ENCODE results near the gene VPS8. TPM values are rescaled to one million over a fixed set of nuclear protein-coding genes. Genes with fewer than 3 reads are reported as not detected.

Gene VPS8
- total and polyA plus RNA-seq, 2 of the 8 experiments (the other 6 are each of a cell fraction or from before 2014, with no cell fraction given) = 13.0 to 41.0 TPM

DNA sequence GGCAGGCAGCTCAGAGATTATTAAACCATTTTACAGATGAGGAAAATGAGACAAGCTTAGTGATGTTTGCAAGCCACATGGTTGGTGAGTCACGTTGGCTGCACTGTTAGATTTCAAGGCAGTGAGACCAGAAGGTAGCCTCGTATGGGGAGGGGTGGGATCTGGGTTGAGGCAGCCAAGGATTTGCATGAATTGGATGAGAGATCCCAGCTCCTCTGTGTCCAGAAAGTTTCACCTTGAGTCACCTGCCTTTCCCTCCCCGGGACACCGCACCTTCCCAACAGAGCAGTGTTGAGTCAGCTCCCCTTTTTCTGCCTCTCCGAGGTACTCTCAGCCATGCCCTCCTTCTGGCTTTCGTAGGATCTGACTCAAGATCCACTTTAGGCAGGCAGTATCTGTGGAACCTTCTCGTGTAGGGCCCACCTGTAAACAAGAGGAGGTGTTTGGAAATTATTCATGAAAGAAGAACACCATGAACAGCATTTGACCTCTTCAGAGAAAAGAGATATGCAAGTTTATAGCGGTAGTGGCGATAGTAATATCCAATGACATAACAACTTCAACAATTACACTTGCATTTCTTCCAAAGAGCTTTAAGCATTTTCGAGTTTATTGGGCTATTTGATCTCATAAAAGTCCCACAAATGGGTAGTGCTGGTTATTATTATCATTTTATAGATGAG lies 46.8 kb upstream of the VPS8 start:
- H2BK12ac ChIP-seq (ENCODE audit: low read depth, low read length) = no peak overlapping the region
- TF ChIP-seq RAD21 (IDR thresholded peaks at IDR 0.05 in 1 of 2, conservative IDR thresholded peaks at IDR 0.05 in 1 of 2; ENCODE audit: low read depth in 2 of 2, low read length in 2 of 2) = no peak
- no peak for TF ChIP-seq KDM4A (IDR thresholded peaks at IDR 0.05; ENCODE audit: low read depth, low read length, severe bottlenecking)
- TF ChIP-seq PHF8 (conservative IDR thresholded peaks at IDR 0.05; ENCODE audit: low read depth, low read length) = no peak
- no peak for TF ChIP-seq CHD2 (IDR thresholded peaks at IDR 0.05; ENCODE audit: low read length)
- TF ChIP-seq SAP30 (IDR thresholded peaks at IDR 0.05; ENCODE audit: insufficient read depth, insufficient replicate concordance, low read length) = no peak
- TF ChIP-seq, protein P1, sequence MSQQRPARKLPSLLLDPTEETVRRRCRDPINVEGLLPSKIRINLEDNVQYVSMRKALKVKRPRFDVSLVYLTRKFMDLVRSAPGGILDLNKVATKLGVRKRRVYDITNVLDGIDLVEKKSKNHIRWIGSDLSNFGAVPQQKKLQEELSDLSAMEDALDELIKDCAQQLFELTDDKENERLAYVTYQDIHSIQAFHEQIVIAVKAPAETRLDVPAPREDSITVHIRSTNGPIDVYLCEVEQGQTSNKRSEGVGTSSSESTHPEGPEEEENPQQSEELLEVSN (IDR thresholded peaks at IDR 0.05) = no peak
- TF ChIP-seq JUND (IDR thresholded peaks at IDR 0.05; ENCODE audit: low read length) = no peak
- TF ChIP-seq SUZ12 (IDR thresholded peaks at IDR 0.05; ENCODE audit: low read length) = no peak
- no peak for TF ChIP-seq RNF2 (IDR thresholded peaks at IDR 0.05; ENCODE audit: borderline replicate concordance, low read depth, low read length, missing control alignments, poor library complexity, severe bottlenecking)
- TF ChIP-seq POLR2AphosphoS5 (IDR thresholded peaks at IDR 0.05; ENCODE audit: low read depth, low read length) = no peak

More for the DNA sequence above, 46.8 kb upstream of the VPS8 start:
- Histone ChIP-seq H3K79me2 (ENCODE audit: control insufficient read depth in 1 of 2, insufficient read depth in 2 of 2, low read length in 2 of 2) (no peaks in the 10 kb centered on the region), H3K23me2 (ENCODE audit: low read depth, low read length) (0 out of 2 replicates have a peak, but pooled peaks cover 3% of the 10 kb centered on the region), H2BK5ac (ENCODE audit: low read depth, low read length) (no peak overlapping the region), H3K23ac (ENCODE audit: insufficient read length) (no peak overlapping the region), H2BK15ac (ENCODE audit: low read length) (no peak overlapping the region), H3K4me1 (replicated peaks in 1 of 4; ENCODE audit: control insufficient read depth in 3 of 4, insufficient read depth in 4 of 4, low read length in 3 of 4) (peaks cover 4 to 11% (median 6%) of the 10 kb centered on the region in 4 experiments; a peak in 5 of 7 replicates), H2BK120ac (replicated peaks; ENCODE audit: low read depth, low read length) (no peak overlapping the region), H3K79me1 (ENCODE audit: low read depth, low read length) (no peaks in the 10 kb centered on the region), H3K4ac (replicated peaks; ENCODE audit: insufficient read length, low read depth, low read length) (no peak overlapping the region), H3K56ac (replicated peaks; ENCODE audit: insufficient read length, low read depth, low read length) (no peak overlapping the region), H2AK5ac (ENCODE audit: low read depth, low read length) (no peak overlapping the region), H3K14ac (ENCODE audit: insufficient read length) (no peak overlapping the region), H4K5ac (ENCODE audit: insufficient read length, low read depth, low read length) (no peak overlapping the region), H3K36me3 (ENCODE audit: control insufficient read depth in 2 of 4, insufficient read depth in 4 of 4, low read length in 3 of 4) (no peaks in the 10 kb centered on the region), H3K18ac (ENCODE audit: extremely low read depth, low read length) (no peak overlapping the region), H3K9me3 (ENCODE audit: insufficient read depth in 2 of 2, low read depth in 1 of 2, low read length in 1 of 2) (no peaks in the 10 kb centered on the region), H4K91ac (replicated peaks; ENCODE audit: insufficient read length, low read length) (no peak overlapping the region), H2AFZ (ENCODE audit: low read length) (no peak overlapping the region), H4K8ac (ENCODE audit: extremely low read depth, insufficient read depth, low read length) (no peak overlapping the region), H3K9ac (replicated peaks in 1 of 4; ENCODE audit: extremely low read depth in 1 of 4, low read depth in 3 of 4, low read length in 3 of 4) (no peak overlapping the region), H3K27me3 (replicated peaks in 1 of 4; ENCODE audit: control insufficient read depth in 3 of 4, extremely low read depth in 1 of 4, insufficient read depth in 3 of 4, low read length in 3 of 4) (peaks cover 0 to 2% (median 0%) of the 10 kb centered on the region in 4 experiments; a peak in 3 of 7 replicates), H3K4me2 (ENCODE audit: insufficient read depth in 1 of 2, low read depth in 2 of 2, low read length in 2 of 2) (no peak overlapping the region), H4K20me1 (replicated peaks in 1 of 2; ENCODE audit: control insufficient read depth in 1 of 2, insufficient read depth in 2 of 2, low read length in 2 of 2) (no peaks in the 10 kb centered on the region), H2BK20ac (ENCODE audit: low read length) (no peak overlapping the region), H3K27ac (ENCODE audit: low read depth, low read length) (no peak overlapping the region), H3K4me3 (ENCODE audit: extremely low read depth in 1 of 4, insufficient read depth in 2 of 4, low read depth in 3 of 4, low read length in 4 of 4) (no peak overlapping the region)
- ChIA-PET POLR2A (ENCODE audit: partially characterized antibody) (interaction anchor here (0.8 to 1.5 kb wide), 2 partner anchors 9 to 203 kb away, joined by 3 to 7 read pairs; no protein-coding TSS in a partner anchor), CTCF (ENCODE audit: partially characterized antibody) (interaction anchor here (1.0 to 7.2 kb wide), 5 partner anchors 9 to 181 kb away, joined by 4 to 51 read pairs (median 5); no protein-coding TSS in a partner anchor)
- WGBS, 2 experiments (ENCODE audit: extremely low coverage in 1 of 2, insufficient coverage in 1 of 2, insufficient read length in 1 of 2, insufficient replicate concordance in 2 of 2, low coverage in 1 of 2, low lambda C conversion rate in 2 of 2, missing lambda C conversion rate in 1 of 2) = 88% methylated on average over 10 of the region's 10 CpGs; no CpG with 5 or more reads in 1 of the 2 experiments
- no peak for DNase-seq (ENCODE audit: low read depth in 1 of 2, low spot score in 2 of 2)
- FAIRE-seq = no peak
